LHCN-M2 (cell line): ENCODE data around the gene KRAS. TPM values are rescaled to one million over a fixed set of nuclear protein-coding genes. Genes with fewer than 3 reads are reported as not detected.
A peak's percentile ranks its signal among the peaks of the same experiment; 100 is the strongest.

ENCODE experiments used
- DNase-seq: peaks from one replicate; pipeline ENCODE4 v3.0.0-alpha.2; 2012; ENCODE audit warnings: low read depth
- total RNA-seq: library from RNA; depleted of rRNA; stranded (reverse); fragments of >200 nt; gene quantifications from 2 replicates; pipeline ENCODE4 v1.2.3, GENCODE V29; 2014

Gene KRAS
- total RNA-seq, 1 experiment from 2014 or later, result 13.1 TPM

GRCh38 chr12:25256005-25256404 is 5.3 kb upstream of the KRAS start:
- DNase-seq, result no peak

GRCh38 chr12:25254271-25254880 is 3.6 kb upstream of the KRAS start:
- DNase-seq, result peak; percentile 52

- no peak for DNase-seq
Measured at GRCh38 chr12:25253371-25254068, 2.8 kb upstream of the KRAS start.

GRCh38 chr12:25252946-25253345 is 2.2 kb upstream of the KRAS start:
- DNase-seq, result no peak

GRCh38 chr12:25251769-25252168 is 1.0 kb upstream of the KRAS start:
- no peak for DNase-seq

- peak; percentile 5 for DNase-seq
Measured at GRCh38 chr12:25249931-25250738, 594 bp downstream of the KRAS start.

- no peak for DNase-seq
Measured at GRCh38 chr12:25248732-25249131, 2.0 kb downstream of the KRAS start.

GRCh38 chr12:25248137-25248536 is 2.6 kb downstream of the KRAS start:
- no peak for DNase-seq

- no peak for DNase-seq
Measured at GRCh38 chr12:25245491-25245890, 5.2 kb downstream of the KRAS start.

GRCh38 chr12:25243680-25243990 is 7.1 kb downstream of the KRAS start:
- DNase-seq, result no peak

- DNase-seq, result no peak
Measured at GRCh38 chr12:25242981-25243679, 7.6 kb downstream of the KRAS start.

- peak; percentile 35 for DNase-seq
Measured at GRCh38 chr12:25241167-25242020, 9.3 kb downstream of the KRAS start.

- DNase-seq, result no peak
Measured at GRCh38 chr12:25236626-25237025, 14.1 kb downstream of the KRAS start.

- DNase-seq, result peak; percentile 50
Measured at GRCh38 chr12:25236190-25236589, 14.5 kb downstream of the KRAS start.

- DNase-seq, result no peak
Measured at GRCh38 chr12:25213338-25213737, 37.4 kb downstream of the KRAS start.

GRCh38 chr12:25208554-25208953 is 42.2 kb downstream of the KRAS start:
- no peak for DNase-seq

- DNase-seq, result no peak
Measured at GRCh38 chr12:25207846-25208245, 42.9 kb downstream of the KRAS start.

GRCh38 chr12:25207411-25207810 is 43.3 kb downstream of the KRAS start:
- DNase-seq, result no peak

- DNase-seq, result no peak
Measured at GRCh38 chr12:25202137-25202536, 48.6 kb downstream of the KRAS start.

- DNase-seq, result peak; percentile 40
Measured at GRCh38 chr12:25200703-25201102, 50.0 kb downstream of the KRAS start.

- DNase-seq, result no peak
Measured at GRCh38 chr12:25197608-25198007, 53.1 kb downstream of the KRAS start.
